ENCODE results near the gene TNFAIP2.

The TNFAIP2 gene

DNA sequence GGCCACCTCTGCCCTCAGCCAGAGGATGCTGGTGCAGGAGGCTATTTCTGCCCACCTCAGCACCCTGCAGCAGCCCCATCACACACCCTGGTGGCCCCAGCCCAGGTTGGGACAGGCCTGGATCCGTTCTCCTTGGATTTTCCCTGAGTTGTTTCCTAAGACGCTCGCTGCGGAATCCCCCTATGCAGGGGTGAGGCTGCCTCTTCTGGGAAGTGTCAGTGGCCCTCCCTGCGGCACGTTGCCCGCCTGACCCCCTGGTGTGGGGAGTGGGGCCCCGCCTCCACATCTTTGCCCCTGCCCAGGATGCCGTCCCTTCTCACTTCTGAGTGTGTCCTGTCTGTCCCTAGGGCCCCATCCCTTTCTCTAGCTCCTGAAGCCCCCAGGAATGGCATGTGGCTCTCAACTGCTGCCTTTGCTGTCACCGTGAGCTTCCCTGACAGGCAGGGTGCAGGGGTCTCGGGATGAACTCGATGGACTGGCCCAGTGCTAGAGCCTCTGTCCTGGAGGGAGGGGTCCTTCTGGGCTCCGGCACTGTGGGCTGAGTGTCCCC lies 29.3 kb upstream of the TNFAIP2 start:
- DNase-seq, result no peak

DNA sequence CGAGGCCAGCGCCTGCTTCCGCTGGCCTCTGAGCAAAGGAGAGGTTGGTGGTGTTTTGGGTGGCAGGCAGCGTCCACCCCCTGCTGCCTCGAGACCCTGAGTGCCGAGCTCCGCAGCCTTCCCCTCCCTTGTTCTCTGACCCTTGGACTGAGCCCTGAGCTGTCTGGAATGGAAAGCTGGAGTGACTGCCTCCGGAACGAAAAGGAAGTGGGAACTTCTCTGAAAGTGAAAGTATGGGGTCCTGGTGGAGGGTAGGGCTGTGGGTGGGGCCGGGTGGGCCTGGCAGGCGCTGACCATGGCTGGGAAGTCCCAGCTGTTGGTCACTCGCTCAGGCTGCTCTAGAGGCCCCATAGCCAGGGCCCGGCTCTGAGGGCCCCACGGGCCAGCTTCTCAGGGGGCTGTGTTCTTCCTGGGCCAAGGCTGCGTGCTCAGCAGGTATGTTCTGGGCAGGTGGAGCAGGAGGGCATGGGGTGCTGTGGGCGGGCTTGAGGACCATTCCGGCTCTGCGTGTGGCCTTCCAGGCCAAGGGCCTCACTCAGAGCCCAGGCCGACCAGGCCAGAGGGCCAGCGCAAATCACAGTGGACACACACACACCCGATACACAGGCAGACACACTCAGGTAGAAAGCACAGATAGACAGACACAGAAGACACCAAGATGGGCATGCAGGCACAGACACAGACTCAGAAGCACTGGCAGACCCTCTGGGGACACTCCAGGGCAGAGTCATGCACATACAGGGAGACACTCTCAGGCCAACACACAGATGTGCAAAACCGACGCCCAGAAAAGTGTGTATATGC lies 28.7 kb upstream of the TNFAIP2 start, which contains the start of gene EXOC3L4:
Gene EXOC3L4 (plus strand): TSS at position 320 of the 804 bp plus-strand sequence. CDS start 5,495 bp downstream, outside the sequence.
- no peak for DNase-seq

DNA sequence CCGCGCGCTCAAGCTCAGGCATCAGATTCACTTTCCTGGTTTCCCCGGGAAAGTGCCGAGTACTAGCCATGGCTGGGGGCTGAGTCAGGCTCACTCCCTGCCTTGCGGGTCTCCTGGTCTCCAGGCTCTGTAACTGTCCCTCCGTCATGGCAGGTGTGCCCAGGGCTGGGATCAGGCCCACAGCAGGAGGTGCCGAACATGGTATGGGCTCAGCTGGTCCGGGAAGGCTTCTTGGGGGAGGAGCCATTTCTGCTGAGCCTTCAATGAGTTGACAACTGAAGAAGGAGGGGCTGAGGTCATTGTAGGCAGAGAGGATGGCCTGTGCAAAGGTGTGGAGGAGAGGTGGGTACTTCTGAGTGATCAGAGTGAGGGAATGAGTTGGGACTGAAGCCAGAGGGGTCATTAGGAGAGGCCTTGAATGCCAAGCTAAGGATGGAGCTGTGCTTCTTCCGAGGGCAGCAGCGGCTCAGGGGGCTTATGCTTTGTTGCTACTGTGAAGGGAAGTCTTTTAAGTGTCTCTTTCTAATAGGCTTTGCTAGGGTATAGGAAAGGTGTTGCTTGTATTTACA lies 28.0 kb upstream of the TNFAIP2 start:
- DNase-seq, result no peak

DNA sequence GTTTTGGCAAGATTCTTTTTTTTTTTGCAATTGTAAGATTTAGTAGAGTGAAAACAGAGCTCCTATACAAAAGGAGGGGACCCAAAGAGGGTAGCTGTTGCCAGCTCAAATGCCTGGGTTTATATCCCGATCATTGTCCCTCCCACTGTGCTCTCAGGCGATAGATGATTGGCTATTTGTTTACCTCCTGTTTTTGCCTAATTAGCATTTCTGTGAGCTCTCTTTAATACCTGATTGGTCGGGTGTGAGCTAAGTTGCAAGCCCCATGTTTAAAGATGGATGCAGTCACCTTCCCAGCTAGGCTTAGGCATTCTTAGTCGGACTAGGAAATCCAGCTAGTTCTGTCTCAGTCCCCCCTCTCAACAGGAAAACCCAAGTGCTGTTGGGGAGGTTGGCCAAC lies 26.9 kb upstream of the TNFAIP2 start:
- DNase-seq, result no peak

DNA sequence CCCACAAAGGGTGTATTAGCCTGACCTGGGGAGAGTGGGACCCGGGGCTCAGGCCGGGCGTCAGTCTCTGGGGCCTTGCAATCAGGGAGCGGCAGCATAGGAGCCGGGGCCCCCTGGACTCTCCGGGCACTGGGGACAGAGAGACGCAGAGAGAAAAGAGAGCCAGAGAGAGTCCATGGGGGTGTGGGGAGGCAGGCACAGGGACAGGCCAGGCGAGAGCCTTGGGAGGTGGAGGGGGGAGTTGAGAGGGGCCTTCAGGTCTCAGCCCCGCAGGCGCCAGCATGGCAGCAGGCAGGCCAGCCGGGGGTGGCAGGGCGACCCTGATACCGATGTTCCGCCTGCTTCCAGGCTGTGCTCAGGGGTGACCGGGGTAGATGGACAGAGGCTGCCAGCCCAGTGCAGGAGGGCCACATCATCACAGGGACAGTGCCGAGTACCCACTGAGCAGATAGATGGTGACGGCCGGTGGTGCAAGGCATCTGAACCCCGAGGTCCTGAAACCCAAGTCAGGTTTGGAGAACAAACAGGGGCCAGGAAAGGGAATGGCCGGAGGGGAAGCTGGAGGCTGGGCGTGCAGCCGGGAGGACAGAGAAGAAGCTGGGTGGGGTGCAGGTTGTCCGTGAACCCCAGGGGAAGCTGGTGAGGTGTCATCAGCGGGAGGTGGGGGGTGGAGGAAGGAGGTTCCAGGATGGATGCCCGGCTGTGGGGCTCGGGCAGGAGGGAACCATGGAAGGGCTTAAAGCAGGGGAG lies 25.8 kb upstream of the TNFAIP2 start:
- no peak for DNase-seq

DNA sequence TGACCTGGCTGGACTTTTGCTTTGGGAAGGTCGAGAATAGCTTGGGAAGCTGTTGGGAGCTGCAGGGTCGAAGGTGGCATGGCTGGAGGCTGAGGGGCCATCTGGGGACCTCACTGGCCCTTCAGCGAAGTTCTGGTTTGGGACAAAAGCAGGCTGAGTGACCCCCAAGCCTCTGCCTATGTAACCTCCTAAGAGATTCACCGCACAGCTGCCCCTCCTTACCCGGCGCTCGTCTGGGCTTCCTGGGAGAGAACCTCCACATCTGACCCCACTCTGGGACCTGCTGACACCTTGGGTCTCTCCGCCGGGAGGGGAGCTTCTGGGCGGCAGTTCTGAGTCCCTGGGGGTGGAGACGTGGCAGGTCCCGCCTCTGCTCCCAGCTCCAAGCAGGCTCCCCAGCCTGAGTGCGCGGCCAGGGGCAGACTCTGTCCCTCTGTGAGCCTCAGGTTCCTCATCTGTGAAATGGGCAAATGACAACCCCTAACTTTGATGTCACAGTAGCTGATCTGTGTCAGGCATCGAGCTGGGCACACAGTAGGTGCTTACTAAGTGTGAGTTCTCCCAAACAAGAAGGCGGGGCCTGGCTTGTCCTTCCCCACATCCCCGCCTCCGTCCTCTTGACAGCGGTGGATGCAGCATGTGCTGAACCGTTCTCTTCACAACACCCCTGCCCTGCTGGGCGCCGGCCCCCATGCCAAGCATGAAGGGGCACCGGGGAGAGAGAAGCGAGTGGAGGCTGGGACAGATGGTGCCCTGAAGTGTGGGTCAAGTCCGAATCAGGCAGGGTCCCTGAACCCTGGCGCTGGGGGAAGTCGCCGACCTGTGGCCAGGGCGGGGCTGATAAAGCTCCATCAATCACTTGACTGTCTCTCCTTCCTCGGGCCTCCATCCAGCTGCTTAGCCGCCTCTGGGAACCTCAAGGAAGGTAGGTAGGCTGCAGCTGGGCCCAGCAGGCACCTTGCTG lies 25.0 kb upstream of the TNFAIP2 start:
- no peak for DNase-seq

DNA sequence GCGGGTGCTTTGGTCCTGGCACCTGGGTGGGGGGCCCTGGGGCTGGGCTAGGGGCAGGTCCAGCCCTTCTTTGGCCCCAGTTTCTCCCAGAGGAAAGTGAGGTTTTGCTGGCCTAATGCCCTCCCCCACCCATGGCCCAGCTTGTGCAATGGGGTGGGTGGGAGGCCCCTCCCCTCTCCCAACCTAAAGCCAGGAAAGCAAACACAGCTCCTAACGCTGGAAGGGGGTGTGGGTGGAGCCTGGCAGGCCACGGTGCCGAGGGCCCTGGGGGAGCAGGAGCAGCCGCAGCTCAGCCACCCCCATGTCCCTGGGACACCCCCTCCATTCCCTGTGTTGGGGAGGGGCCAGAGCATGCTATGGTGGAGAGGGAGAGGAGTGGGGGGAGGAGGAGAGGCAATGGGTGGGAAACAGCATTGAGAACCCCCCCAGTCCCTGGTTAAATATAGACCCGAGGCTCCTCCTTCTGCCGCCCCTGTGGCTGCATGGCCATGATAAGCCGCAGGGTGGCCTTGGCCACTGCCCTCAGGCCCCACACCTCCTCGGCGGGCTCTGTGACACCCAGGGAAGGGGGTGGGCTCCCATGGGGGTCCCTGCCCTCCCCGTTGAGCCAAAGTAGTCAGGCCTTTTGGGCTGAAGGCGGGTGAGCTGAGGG lies 24.1 kb upstream of the TNFAIP2 start:
- no peak for DNase-seq

DNA sequence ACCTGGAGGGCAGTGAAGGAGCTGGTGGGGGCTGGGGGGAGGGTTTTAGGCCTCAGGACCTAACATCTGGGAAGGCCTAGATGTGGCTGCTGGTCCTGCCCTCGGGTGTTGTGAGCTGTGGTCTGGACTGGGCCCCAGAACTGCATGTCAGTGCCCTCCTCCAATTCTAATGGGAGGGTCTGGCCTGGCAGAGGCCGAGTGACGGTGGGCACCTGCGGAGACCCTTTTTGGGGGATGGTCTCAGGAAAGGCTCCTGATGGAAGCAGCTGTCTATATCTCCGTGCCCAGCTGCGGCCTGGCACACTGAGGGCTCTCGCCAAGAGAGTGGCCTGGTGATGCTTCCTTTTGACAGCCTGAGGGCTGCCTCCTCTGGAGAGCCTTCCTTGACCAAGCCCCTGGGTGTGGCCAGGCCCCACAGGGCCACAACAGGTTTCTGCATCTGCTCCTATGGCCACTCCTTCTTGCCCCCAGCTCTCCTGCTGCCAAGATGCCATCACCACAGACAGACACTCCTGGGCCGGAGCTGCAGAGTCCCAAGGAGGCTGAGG lies 23.5 kb upstream of the TNFAIP2 start:
- DNase-seq, result no peak

DNA sequence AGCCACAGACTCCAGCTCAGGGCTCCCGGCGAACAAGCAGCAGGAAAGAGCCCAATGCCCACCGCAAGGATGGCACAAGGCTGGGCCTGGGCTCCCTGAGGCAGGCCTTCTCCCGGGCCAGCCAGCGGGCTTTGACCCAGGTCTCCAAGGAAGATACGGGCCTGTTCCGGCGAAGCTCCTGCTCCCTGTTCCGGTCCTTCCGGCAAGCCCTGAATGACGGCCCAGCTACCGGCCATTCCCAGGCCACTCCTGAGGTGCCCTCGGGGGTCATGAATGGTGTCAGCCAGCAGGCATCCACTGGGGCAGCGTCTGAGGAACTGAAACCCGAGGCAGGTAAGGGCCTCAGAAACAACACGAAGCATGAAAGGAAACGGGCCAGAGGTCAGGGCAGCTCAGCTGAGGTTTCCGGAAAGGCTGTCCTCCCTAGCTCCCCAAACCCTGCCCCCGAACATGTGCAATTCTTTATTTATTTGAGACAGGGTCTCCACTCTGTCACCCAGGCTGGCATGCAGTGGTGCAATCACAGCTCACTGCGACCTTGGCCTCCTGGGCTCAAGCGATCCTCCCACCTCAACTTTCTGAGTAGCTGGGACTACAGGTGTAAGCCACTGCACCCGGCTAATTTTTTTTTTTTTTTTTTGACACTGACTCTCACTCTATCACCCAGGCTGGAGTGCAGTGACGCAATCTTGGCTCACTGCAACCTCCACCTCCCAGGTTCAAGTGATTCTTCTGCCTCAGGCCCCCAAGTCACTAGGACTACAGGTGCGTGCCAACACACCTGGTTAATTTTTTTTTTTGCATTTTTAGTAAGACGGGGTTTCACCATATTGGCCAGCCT lies 22.8 kb upstream of the TNFAIP2 start:
- DNase-seq, result no peak

DNA sequence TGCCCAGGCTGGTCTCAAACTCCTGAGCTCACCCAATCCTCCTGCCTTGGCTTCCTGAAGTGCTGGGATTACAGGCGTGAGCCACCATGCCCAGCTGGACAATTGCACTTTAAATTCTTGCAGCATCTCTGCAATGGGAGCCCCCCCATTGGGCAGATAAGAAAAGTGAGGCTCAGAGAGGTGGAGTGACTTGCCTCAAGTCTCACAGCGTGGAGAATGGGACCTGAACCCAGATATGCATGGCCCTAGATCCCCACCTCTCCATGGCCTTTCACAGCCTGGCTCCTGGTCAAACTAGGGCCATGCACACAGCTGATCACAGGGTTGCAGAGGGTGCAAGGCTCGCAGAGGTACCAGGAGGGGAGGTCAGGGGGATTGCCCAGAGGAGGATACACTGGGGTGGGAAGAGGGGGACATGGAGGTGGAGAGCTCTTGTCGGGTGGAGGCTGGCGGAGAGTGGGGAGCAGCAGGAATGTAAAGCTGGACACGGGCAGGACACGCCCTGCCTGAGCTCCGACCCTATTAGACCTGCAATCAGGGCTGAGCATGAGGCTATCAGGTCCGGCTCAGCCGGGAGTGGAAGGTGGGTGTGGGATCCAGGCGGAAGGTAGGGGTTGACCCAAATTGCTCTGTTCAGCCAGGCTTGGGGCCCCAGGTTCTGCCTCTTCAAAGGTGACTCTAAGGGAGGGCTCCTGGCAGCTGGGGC lies 21.9 kb upstream of the TNFAIP2 start:
- no peak for DNase-seq

DNA sequence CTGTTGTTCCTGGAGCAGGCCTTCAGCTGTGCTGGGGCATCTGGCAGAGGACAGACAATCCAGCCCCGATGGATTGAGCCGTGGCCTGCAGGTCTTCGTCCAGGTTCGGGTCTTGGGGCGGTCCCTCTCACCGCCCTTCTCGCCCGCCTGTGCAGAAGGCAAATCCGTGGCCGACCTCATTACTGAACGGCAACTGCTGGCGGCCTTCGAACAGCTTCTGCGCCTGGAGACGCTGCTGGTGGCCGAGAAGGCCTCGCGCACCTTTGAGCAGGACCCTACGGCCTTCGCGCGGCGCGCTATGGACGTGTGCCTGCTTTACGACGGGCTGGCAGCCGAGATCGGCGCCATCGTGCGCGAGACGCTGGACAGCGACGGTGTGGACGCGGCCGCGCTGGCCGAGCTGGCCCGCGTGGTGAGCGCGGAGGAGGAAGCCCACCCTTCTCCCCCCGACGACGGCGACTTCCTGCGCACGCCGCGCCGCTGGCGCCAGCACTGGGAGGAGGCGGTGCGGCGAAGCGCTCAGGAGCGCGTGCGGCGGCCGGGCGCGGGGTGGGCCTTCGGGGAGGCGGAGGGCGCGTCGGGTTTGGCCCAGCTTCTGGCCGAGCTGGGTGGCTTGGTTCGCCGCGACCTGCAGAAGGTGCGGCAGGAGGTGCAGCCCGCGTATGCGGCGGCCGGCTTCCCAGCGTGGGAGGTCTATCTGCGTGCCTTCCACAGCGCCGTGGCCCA lies 21.1 kb upstream of the TNFAIP2 start:
- no peak for DNase-seq

DNA sequence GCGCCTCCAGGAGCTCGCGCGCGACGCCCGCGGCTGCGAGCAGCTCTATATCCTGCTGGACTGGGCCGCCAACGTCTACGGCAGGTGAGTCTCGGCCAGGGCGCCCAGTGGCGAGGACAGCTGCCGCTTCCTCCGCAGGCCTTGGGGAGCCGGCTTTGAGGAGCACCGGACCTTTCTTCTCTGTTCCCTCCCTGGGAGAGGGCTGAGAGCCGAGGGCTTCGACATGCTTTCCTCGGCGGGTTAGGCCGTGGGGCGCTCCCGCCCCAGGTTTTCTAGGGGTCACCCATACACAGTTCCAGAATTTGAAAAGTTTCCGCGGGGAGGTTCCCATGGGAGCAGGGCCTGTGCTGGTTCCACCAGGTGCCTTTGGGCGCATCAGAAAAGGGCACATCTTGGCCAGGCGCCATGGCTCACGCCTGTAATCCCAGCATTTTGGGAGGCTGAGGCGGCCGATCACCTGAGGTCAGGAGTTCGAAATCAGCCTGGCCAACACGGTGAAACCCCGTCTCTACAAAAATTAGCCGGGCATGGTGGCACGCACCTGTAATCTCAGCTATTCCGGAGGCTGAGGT lies 20.5 kb upstream of the TNFAIP2 start:
- DNase-seq, result no peak

DNA sequence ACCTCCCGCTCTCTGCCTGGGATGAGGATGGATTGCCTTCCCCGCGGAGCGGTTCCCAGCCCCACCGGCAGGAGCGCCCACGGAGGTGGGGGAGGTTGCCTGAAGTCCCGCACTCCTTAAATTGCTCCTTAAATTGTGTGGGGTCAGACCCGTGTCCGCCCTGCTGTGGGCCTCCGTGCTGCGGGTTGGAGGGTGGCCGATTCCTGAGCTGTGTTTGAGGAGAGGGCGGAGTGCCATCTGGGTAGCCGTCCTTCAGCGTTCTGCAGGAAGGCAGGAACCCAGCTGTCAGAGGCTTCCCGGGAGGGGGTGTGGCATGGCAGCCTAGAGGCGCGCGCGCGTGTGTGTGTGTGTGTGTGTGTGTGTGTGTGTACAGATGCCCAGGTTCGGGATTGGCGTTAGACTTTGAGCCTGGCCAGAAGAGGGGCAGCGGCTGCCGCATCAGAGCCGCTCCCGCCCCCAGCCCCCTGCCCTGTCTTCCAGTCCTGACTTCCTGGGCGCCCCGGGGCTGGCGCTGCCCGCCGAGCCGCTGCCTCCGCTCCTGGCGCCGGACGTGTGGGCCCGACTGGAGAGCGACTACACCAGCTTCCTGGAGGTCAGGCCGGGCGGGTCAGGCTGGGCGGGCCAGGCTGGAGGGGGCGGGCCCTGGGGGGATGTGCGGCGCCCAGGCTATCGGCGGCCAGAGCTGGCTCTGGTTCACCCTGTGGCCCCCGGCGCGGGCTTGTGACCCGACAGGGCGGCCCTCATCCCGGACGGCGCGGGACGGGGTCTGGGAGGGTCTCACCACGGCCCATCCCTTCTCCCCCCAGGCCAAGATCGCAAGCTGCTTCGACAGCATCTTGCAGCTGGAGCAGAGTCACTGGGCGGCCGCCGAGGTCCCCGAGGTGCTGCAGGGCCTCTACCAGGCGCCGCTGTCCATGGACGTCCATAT lies 19.5 kb upstream of the TNFAIP2 start:
- peak in 1 of 58 donors; percentile 7 for DNase-seq

DNA sequence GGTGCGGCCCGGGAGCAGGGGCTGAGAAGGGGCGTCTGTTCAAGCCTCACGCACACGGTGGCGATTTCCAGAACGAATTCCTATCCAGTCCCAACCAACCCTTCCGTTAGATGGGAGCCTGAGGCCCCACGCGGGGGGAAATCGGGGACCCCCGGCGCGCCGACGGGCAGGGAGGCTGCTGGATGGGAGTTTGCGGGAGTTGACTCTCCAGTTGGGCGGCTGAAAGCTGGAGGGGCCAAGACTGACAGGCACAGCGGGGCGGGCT lies 18.9 kb upstream of the TNFAIP2 start:
- no peak for DNase-seq

DNA sequence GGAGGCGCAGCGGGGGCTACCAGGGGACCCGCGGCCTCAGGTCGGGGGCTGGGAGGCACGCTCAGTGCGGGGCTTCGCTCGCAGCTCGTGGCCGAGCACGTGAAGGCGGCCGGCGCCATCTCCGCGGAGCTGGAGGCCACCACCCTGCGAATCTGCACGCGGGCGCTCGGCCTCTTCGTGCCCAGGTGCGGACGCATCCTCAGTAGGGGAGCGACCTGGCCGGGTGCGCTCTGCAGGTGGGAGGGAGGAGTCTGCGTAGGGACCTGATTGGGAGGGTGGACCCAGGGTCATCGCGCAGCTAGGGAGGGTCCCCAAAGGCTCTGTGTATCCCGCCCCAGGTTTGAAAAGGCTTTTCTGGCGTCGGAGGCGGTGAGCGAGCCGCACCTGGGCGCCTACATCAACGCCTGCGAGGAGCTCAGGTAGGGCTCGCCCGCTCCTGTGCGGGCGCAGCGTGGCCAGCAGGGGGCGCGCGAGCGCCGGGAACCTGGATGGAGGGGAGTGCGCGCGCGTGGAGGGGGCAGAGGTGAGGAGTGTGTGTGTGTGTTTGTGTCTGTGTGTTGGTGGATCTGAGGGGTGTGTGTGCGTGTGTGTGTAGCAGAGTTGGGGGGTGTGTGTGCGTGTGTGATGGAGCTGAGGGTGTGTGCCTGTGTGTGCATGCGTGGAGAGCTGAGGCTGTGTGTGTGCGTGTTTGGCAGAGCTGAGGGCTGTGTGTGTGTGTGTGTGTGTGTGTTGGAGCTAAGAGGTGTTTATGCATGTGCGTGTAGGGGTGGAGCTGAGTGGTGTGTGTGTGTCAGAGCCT lies 18.4 kb upstream of the TNFAIP2 start:
- peak in 27 of 58 donors; percentile 13 to 67 (median 33) for DNase-seq
